ENCODE data around the gene SLX4IP. TPM values are rescaled to one million over a fixed set of nuclear protein-coding genes. Genes with fewer than 3 reads are reported as not detected.

The SLX4IP gene
- total RNA-seq, 1 donor = 4.0 TPM

GRCh38 chr20:10497791-10498190 is 62.7 kb downstream of the SLX4IP start:
- Histone ChIP-seq H3K27ac (ENCODE audit: low read depth, low read length) (no peak overlapping the region), H3K79me2 (ENCODE audit: insufficient read depth, low read length) (peaks cover under 1% of the 10 kb centered on the region), H4K20me1 (ENCODE audit: insufficient read depth, low read length) (no peaks in the 10 kb centered on the region), H3K27me3 (ENCODE audit: insufficient read depth, low read length) (no peaks in the 10 kb centered on the region), H3K4me2 (ENCODE audit: insufficient read depth, low read length) (no peak overlapping the region), H3K36me3 (ENCODE audit: insufficient read depth, low read length) (no peaks in the 10 kb centered on the region), H3K4me3 (ENCODE audit: insufficient read depth, low read length) (no peak overlapping the region), H3K4me1 (ENCODE audit: insufficient read depth, low read length) (peaks cover 4% of the 10 kb centered on the region), H2AFZ (ENCODE audit: low read length) (no peak overlapping the region), H3K9me3 (ENCODE audit: low read depth, low read length) (no peaks in the 10 kb centered on the region)
- TF ChIP-seq CTCF (IDR thresholded peaks at IDR 0.05; ENCODE audit: extremely low read depth, low read depth, low read length) = no peak
- DNase-seq (ENCODE audit: insufficient read length, low spot score, missing footprints) = no peak

DNA sequence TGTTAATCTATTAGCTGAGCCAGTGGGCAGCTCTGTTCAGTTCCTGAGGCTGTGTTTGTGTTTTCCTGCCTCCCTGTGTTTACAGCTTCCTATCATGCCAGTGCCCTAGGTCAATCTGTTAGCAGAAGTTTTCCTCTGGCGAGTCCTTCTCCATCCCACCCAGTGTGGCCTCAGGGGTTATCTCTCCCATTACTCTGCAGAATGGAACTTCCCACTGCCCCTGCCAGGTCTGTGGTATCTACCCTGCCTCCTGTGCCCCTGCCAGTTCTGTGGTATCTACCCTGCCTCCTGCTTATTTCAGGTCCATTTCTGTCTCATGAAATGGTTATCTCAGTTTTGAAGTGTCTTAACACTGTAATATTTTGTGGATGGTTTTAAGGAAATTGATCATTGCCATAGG is 63.1 kb downstream of the SLX4IP start:
- H3K4me2 ChIP-seq (ENCODE audit: insufficient read depth, low read length) = no peak overlapping the region
- no peak overlapping the region for H2AFZ ChIP-seq (ENCODE audit: low read length)
- no peaks in the 10 kb centered on the region for H3K9me3 ChIP-seq (ENCODE audit: low read depth, low read length)
- peaks cover 4% of the 10 kb centered on the region for H3K79me2 ChIP-seq (ENCODE audit: insufficient read depth, low read length)
- H3K4me1 ChIP-seq (ENCODE audit: insufficient read depth, low read length) = peaks cover 4% of the 10 kb centered on the region
- no peak overlapping the region for H3K27ac ChIP-seq (ENCODE audit: low read depth, low read length)
- H3K27me3 ChIP-seq (ENCODE audit: insufficient read depth, low read length) = no peaks in the 10 kb centered on the region
- H3K4me3 ChIP-seq (ENCODE audit: insufficient read depth, low read length) = no peak overlapping the region
- no peak for DNase-seq (ENCODE audit: insufficient read length, low spot score, missing footprints)
- no peaks in the 10 kb centered on the region for H4K20me1 ChIP-seq (ENCODE audit: insufficient read depth, low read length)
- no peak for TF ChIP-seq CTCF (IDR thresholded peaks at IDR 0.05; ENCODE audit: extremely low read depth, low read depth, low read length)
- no peaks in the 10 kb centered on the region for H3K36me3 ChIP-seq (ENCODE audit: insufficient read depth, low read length)

- Histone ChIP-seq H3K4me2 (ENCODE audit: insufficient read depth, low read length) (peak overlapping the region; percentile 90), H3K4me1 (ENCODE audit: insufficient read depth, low read length) (peaks cover 8% of the 10 kb centered on the region), H3K27me3 (ENCODE audit: insufficient read depth, low read length) (no peaks in the 10 kb centered on the region), H3K9me3 (ENCODE audit: low read depth, low read length) (no peaks in the 10 kb centered on the region), H2AFZ (ENCODE audit: low read length) (peak overlapping the region; percentile 93), H3K27ac (ENCODE audit: low read depth, low read length) (peak overlapping the region; percentile 79), H4K20me1 (ENCODE audit: insufficient read depth, low read length) (no peaks in the 10 kb centered on the region), H3K36me3 (ENCODE audit: insufficient read depth, low read length) (no peaks in the 10 kb centered on the region), H3K79me2 (ENCODE audit: insufficient read depth, low read length) (peaks cover 4% of the 10 kb centered on the region), H3K4me3 (ENCODE audit: insufficient read depth, low read length) (peak overlapping the region; percentile 73)
- DNase-seq (ENCODE audit: insufficient read length, low spot score, missing footprints) = no peak
- TF ChIP-seq CTCF (IDR thresholded peaks at IDR 0.05; ENCODE audit: extremely low read depth, low read depth, low read length) = no peak
These were observed 66.3 kb downstream of the SLX4IP start for GRCh38 chr20:10501402-10501801.

- TF ChIP-seq CTCF (IDR thresholded peaks at IDR 0.05; ENCODE audit: extremely low read depth, low read depth, low read length) = no peak
- H3K4me2 ChIP-seq (ENCODE audit: insufficient read depth, low read length) = peak overlapping the region; percentile 90
- no peaks in the 10 kb centered on the region for H3K27me3 ChIP-seq (ENCODE audit: insufficient read depth, low read length)
- H2AFZ ChIP-seq (ENCODE audit: low read length) = peak overlapping the region; percentile 93
- DNase-seq (ENCODE audit: insufficient read length, low spot score, missing footprints) = no peak
- peaks cover 7% of the 10 kb centered on the region for H3K79me2 ChIP-seq (ENCODE audit: insufficient read depth, low read length)
- H3K36me3 ChIP-seq (ENCODE audit: insufficient read depth, low read length) = no peaks in the 10 kb centered on the region
- peaks cover 8% of the 10 kb centered on the region for H3K4me1 ChIP-seq (ENCODE audit: insufficient read depth, low read length)
- H3K27ac ChIP-seq (ENCODE audit: low read depth, low read length) = peak overlapping the region; percentile 79
- H4K20me1 ChIP-seq (ENCODE audit: insufficient read depth, low read length) = no peaks in the 10 kb centered on the region
- H3K4me3 ChIP-seq (ENCODE audit: insufficient read depth, low read length) = peak overlapping the region; percentile 73
- H3K9me3 ChIP-seq (ENCODE audit: low read depth, low read length) = no peaks in the 10 kb centered on the region
These were observed 67.0 kb downstream of the SLX4IP start for GRCh38 chr20:10502098-10502526.
